Bronchial epithelial cell (primary cell): Measurements from ENCODE around the gene KDM4D. TPM values are rescaled to one million over a fixed set of nuclear protein-coding genes. Genes with fewer than 3 reads are reported as not detected.

Source experiments
- DNase-seq: peaks from one replicate; pipeline ENCODE4 v3.0.0-alpha.2; 2010; ENCODE audit warnings: low read depth
- FAIRE-seq: peaks from 2 replicates; lab custom pipeline; 2011; peaks lifted over from hg19 to GRCh38; lab: Jason Lieb, UNC
- H3K27me3 ChIP-seq: 2 replicates; pipeline ENCODE4 v1.5.1; 2011; ENCODE audit warnings: low read length; ENCODE audit not compliant: control insufficient read depth, insufficient read depth
- H3K36me3 ChIP-seq: 2 replicates; pipeline ENCODE4 v1.5.1; 2011; ENCODE audit warnings: low read length; ENCODE audit not compliant: control insufficient read depth, insufficient read depth
- H3K4me3 ChIP-seq: 2 replicates; pipeline ENCODE4 v1.5.1; 2011; ENCODE audit warnings: mild to moderate bottlenecking, low read depth, low read length, control low read depth
- total RNA-seq: library from RNA; depleted of rRNA; stranded (reverse); fragments of >200 nt; gene quantifications from 2 replicates; pipeline ENCODE4 v1.2.1, GENCODE V29; 2014
- TF ChIP-seq, protein P1 (sequence below): IDR thresholded peaks from 2 replicates; pipeline ENCODE4 v1.5.1; 2011; ENCODE audit warnings: mild to moderate bottlenecking, moderate library complexity, low read length, control low read depth, inconsistent platforms; ENCODE audit not compliant: insufficient read depth, severe bottlenecking

KDM4D gene
- total RNA-seq, 1 donor from 2014 or later: 0.53 TPM

DNA sequence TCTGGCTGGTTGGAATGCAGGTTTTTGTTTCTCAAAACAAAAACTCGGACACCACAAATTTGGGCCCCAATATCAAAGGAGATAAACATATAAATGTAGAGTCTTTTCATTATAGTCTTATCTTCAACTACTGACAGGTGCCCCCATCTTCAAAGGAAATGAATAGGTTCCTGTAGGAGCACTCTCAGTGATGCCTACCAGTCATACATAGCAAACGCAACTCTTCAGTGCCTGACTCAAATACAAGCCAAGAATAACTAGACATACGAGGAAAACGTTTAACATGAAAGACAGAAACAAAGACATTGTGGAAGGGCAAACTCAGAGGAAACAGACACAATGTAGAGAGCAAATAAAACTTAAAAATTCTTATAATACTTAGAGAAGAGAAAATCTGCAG lies 13.9 kb downstream of the KDM4D start:
- Histone ChIP-seq H3K4me3 (no peak overlapping the region), H3K36me3 (no peaks in the 10 kb centered on the region), H3K27me3 (peaks cover 2% of the 10 kb centered on the region)
- no peak for DNase-seq
- TF ChIP-seq, protein P1, sequence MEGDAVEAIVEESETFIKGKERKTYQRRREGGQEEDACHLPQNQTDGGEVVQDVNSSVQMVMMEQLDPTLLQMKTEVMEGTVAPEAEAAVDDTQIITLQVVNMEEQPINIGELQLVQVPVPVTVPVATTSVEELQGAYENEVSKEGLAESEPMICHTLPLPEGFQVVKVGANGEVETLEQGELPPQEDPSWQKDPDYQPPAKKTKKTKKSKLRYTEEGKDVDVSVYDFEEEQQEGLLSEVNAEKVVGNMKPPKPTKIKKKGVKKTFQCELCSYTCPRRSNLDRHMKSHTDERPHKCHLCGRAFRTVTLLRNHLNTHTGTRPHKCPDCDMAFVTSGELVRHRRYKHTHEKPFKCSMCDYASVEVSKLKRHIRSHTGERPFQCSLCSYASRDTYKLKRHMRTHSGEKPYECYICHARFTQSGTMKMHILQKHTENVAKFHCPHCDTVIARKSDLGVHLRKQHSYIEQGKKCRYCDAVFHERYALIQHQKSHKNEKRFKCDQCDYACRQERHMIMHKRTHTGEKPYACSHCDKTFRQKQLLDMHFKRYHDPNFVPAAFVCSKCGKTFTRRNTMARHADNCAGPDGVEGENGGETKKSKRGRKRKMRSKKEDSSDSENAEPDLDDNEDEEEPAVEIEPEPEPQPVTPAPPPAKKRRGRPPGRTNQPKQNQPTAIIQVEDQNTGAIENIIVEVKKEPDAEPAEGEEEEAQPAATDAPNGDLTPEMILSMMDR: no peak
- no peak for FAIRE-seq

DNA sequence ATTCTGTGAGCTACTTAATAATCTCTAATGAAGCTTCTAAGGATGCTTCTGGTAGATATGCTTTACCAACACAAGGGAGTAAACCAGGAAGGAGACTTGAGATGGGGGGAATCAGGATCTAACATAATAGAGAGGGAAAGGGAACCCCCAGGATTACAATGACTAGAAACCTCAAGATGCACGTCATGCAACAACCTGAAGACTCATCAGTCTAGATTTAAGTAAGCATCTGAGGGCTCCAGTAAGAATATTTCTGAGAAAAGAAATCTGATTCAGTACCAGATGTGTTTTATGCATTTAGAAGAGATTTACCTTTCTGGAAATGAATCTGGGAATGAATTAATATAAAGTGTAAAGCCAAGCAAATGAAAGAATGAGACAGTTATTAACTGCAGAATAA lies 15.2 kb downstream of the KDM4D start:
- DNase-seq (no peak), FAIRE-seq (no peak)
- Histone ChIP-seq H3K27me3 (peaks cover 2% of the 10 kb centered on the region), H3K36me3 (no peaks in the 10 kb centered on the region), H3K4me3 (no peak overlapping the region)
- TF ChIP-seq, protein P1: no peak

DNA sequence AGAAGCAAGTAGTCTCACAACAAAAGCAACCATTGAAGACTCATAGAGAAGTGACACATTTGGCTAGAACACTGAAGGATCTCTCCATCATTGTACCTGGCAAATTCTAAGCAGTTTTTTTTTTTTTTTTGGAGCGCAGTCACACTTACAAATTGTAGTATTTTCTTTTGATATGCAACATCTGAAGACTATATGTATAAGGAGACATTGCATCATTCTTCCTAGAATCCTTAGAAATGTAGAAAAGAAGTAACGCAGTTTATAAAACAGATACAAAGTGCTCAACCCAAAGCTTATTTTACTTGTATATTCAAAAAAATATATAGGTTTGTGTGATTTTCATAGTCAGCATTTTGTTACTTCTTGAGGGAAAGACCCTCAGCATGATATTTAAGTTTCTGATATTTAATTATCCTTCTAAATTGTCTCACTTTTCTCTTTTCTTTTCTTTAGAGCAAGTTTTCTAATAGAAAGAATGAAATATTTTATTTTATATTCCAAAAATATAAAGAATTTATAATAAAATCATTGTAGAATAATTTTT lies 20.0 kb downstream of the KDM4D start:
- FAIRE-seq: no peak
- no peaks in the 10 kb centered on the region for H3K36me3 ChIP-seq
- H3K27me3 ChIP-seq: peaks cover 2% of the 10 kb centered on the region
- no peak for DNase-seq
- H3K4me3 ChIP-seq: no peak overlapping the region
- TF ChIP-seq, protein P1: no peak

DNA sequence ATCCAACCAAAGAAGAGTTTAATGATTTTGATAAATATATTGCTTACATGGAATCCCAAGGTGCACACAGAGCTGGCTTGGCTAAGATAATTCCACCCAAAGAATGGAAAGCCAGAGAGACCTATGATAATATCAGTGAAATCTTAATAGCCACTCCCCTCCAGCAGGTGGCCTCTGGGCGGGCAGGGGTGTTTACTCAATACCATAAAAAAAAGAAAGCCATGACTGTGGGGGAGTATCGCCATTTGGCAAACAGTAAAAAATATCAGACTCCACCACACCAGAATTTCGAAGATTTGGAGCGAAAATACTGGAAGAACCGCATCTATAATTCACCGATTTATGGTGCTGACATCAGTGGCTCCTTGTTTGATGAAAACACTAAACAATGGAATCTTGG lies 23.9 kb downstream of the KDM4D start:
- TF ChIP-seq, protein P1: peak; percentile 20
- Histone ChIP-seq H3K36me3 (no peaks in the 10 kb centered on the region), H3K27me3 (no peaks in the 10 kb centered on the region), H3K4me3 (no peak overlapping the region)
- no peak for DNase-seq
- no peak for FAIRE-seq

DNA sequence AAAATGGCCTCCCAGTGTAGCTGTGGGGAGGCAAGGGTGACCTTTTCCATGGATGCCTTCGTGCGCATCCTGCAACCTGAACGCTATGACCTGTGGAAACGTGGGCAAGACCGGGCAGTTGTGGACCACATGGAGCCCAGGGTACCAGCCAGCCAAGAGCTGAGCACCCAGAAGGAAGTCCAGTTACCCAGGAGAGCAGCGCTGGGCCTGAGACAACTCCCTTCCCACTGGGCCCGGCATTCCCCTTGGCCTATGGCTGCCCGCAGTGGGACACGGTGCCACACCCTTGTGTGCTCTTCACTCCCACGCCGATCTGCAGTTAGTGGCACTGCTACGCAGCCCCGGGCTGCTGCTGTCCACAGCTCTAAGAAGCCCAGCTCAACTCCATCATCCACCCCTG lies 24.8 kb downstream of the KDM4D start:
- FAIRE-seq (no peak), DNase-seq (no peak)
- TF ChIP-seq, protein P1: no peak
- no peak overlapping the region for H3K4me3 ChIP-seq
- no peaks in the 10 kb centered on the region for H3K36me3 ChIP-seq
- H3K27me3 ChIP-seq: no peaks in the 10 kb centered on the region

DNA sequence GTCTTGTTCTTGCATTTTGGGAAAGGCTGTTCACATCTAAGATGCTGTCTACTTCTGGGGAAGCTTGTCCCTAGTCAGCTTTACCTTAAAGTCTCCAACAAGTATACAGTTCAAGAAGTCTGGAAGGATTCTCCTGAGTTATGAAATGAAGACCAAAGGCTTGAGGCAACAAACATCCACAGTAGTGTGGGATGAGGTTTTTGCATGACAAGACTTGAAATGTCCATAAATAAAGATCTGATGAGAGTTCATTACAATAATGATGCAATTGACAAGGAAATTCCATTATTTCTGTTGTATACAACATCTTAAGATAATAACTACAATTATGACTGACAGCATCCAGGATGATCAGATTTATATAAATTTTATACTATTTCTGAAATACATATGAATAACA lies 30.2 kb downstream of the KDM4D start:
- no peaks in the 10 kb centered on the region for H3K27me3 ChIP-seq
- DNase-seq (peak; percentile 54), FAIRE-seq (no peak)
- TF ChIP-seq, protein P1: no peak
- H3K36me3 ChIP-seq: no peaks in the 10 kb centered on the region
- H3K4me3 ChIP-seq: no peak overlapping the region
